Activated CD4-positive, alpha-beta T cell treated with anti-CD3 and anti-CD28 coated beads for 36 hours (primary cell): Measurements from ENCODE around the gene TSPOAP1. TPM values are rescaled to one million over a fixed set of nuclear protein-coding genes. Genes with fewer than 3 reads are reported as not detected.

Source experiments
- ATAC-seq: fragments of 200-7000 bp; cut with Tn5 transposase; one replicate; pipeline ENCODE4 v1.10.0; 2021; ENCODE audit warnings: mild to moderate bottlenecking, moderate library complexity
- CTCF ChIA-PET: fragments of 350-600 bp; sonication (Branson Sonifier 250); formaldehyde crosslinking; loops from one replicate; lab custom pipeline; 2021; ENCODE audit warnings: antibody characterized with exemption; lab: Charles Lee
- POLR2A ChIA-PET: fragments of 350-600 bp; sonication (Branson Sonifier 250); formaldehyde crosslinking; loops from one replicate; lab custom pipeline; 2021; ENCODE audit warnings: antibody characterized with exemption, inconsistent platforms; lab: Charles Lee
- DNase-seq: peaks from one replicate; pipeline ENCODE4 v3.0.0-alpha.2; 2020
- H3K27ac Mint-ChIP-seq: one replicate; pipeline ENCODE4 v1.8.0; 2021; ENCODE audit warnings: mixed read lengths
- H3K27me3 Mint-ChIP-seq: one replicate; pipeline ENCODE4 v1.8.0; 2021; ENCODE audit warnings: mixed read lengths
- H3K36me3 Mint-ChIP-seq: one replicate; pipeline ENCODE4 v1.8.0; 2021; ENCODE audit warnings: low read depth, mixed read lengths
- H3K4me1 Mint-ChIP-seq: one replicate; pipeline ENCODE4 v1.8.0; 2021; ENCODE audit warnings: mixed read lengths
- H3K4me3 Mint-ChIP-seq: one replicate; pipeline ENCODE4 v1.8.0; 2021; ENCODE audit warnings: mild to moderate bottlenecking, moderate library complexity, mixed read lengths
- H3K9me3 Mint-ChIP-seq: one replicate; pipeline ENCODE4 v1.8.0; 2021; ENCODE audit warnings: low read depth, mixed read lengths
- intact Hi-C, 2 experiments: fragments of 100-400 bp; cut with DNase I in 1 of 2; cut with micrococcal nuclease in 1 of 2; formaldehyde crosslinking; loops; one replicate each; pipeline versions ENCODE4 v1.14.2 to v1.15.1; 2022 to 2024; cut with DNase I, micrococcal nuclease
- total RNA-seq, 2 experiments: library from RNA; stranded (reverse); gene quantifications; one replicate each; pipeline ENCODE4 v1.2.3, GENCODE V29; 2021

The TSPOAP1 gene
- total RNA-seq, 2 experiments from 2014 or later = 11.8 to 12.4 TPM

GRCh38 chr17:58324409-58325288, 3.9 kb downstream of the TSPOAP1 start:
- ChIA-PET CTCF (interaction anchor here (0.7 to 1.8 kb wide), 2 partner anchors 7 to 27 kb away, joined by 3 to 13 read pairs; partner anchors contain the start of gene SUPT4H1), POLR2A (interaction anchor here (1.5 to 4.1 kb wide), 5 partner anchors 7 to 28 kb away, joined by 7 to 26 read pairs (median 10); partner anchors contain the start of gene SUPT4H1)
- H3K9me3 Mint-ChIP-seq = no peaks in the 10 kb centered on the region
- ATAC-seq = no peak
- H3K36me3 Mint-ChIP-seq = peaks cover 18% of the 10 kb centered on the region
- peaks cover 34% of the 10 kb centered on the region for H3K4me1 Mint-ChIP-seq
- intact Hi-C loops = no loop called here
- no peak overlapping the region for H3K27ac Mint-ChIP-seq
- H3K27me3 Mint-ChIP-seq = no peaks in the 10 kb centered on the region
- no peak overlapping the region for H3K4me3 Mint-ChIP-seq
- peak; percentile 43 for DNase-seq

GRCh38 chr17:58324056-58324408, 4.6 kb downstream of the TSPOAP1 start:
- Mint-ChIP-seq H3K4me1 (peaks cover 28% of the 10 kb centered on the region), H3K9me3 (no peaks in the 10 kb centered on the region), H3K4me3 (no peak overlapping the region), H3K27me3 (no peaks in the 10 kb centered on the region), H3K27ac (no peak overlapping the region), H3K36me3 (peaks cover 12% of the 10 kb centered on the region)
- ATAC-seq (no peak), DNase-seq (no peak)
- ChIA-PET CTCF (interaction anchor here (0.7 kb wide), 1 partner anchor 28 kb away, joined by 3 read pairs; the partner anchor contains the start of gene SUPT4H1), POLR2A (interaction anchor here (1.0 to 2.1 kb wide), 3 partner anchors 20 to 272 kb away, joined by 3 to 7 read pairs (median 5); no protein-coding TSS in a partner anchor)
- intact Hi-C loops = no loop called here

- H3K4me1 Mint-ChIP-seq = peaks cover 26% of the 10 kb centered on the region
- no peak overlapping the region for H3K27ac Mint-ChIP-seq
- H3K9me3 Mint-ChIP-seq = no peaks in the 10 kb centered on the region
- ChIA-PET CTCF (interaction anchor here (0.7 kb wide), 2 partner anchors 21 to 28 kb away, joined by 3 read pairs; partner anchors contain the start of gene SUPT4H1), POLR2A (interaction anchor here (0.7 to 2.5 kb wide), 5 partner anchors 16 to 271 kb away, joined by 3 to 7 read pairs (median 5); no protein-coding TSS in a partner anchor)
- DNase-seq = no peak
- intact Hi-C loops = no loop called here
- H3K4me3 Mint-ChIP-seq = no peak overlapping the region
- no peaks in the 10 kb centered on the region for H3K27me3 Mint-ChIP-seq
- H3K36me3 Mint-ChIP-seq = peaks cover 9% of the 10 kb centered on the region
- no peak for ATAC-seq
Measured at GRCh38 chr17:58323366-58324055, 5.1 kb downstream of the TSPOAP1 start.

GRCh38 chr17:58322581-58323185, 5.9 kb downstream of the TSPOAP1 start:
- POLR2A ChIA-PET = interaction anchor here (0.7 to 2.5 kb wide), 4 partner anchors 10 to 24 kb away, joined by 4 to 7 read pairs (median 6); no protein-coding TSS in a partner anchor
- Mint-ChIP-seq H3K4me1 (peaks cover 24% of the 10 kb centered on the region), H3K27ac (no peak overlapping the region), H3K4me3 (no peak overlapping the region), H3K36me3 (peaks cover 4% of the 10 kb centered on the region), H3K9me3 (no peaks in the 10 kb centered on the region), H3K27me3 (no peaks in the 10 kb centered on the region)
- intact Hi-C loops = no loop called here
- ATAC-seq (no peak), DNase-seq (no peak)
- CTCF ChIA-PET = interaction anchor here (0.9 kb wide), 1 partner anchor 22 kb away, joined by 4 read pairs; no protein-coding TSS in a partner anchor

GRCh38 chr17:58321571-58322525, 6.7 kb downstream of the TSPOAP1 start:
- ChIA-PET CTCF (interaction anchor here (0.9 kb wide), 1 partner anchor 22 kb away, joined by 4 read pairs; no protein-coding TSS in a partner anchor), POLR2A (interaction anchor here (0.9 to 2.5 kb wide), 2 partner anchors 17 to 23 kb away, joined by 4 to 7 read pairs; no protein-coding TSS in a partner anchor)
- intact Hi-C loops = no loop called here
- ATAC-seq (no peak), DNase-seq (no peak)
- H3K36me3 Mint-ChIP-seq = peaks cover 4% of the 10 kb centered on the region
- H3K27ac Mint-ChIP-seq = peak overlapping the region; percentile 25
- H3K9me3 Mint-ChIP-seq = no peaks in the 10 kb centered on the region
- no peaks in the 10 kb centered on the region for H3K27me3 Mint-ChIP-seq
- H3K4me3 Mint-ChIP-seq = no peak overlapping the region
- H3K4me1 Mint-ChIP-seq = peaks cover 25% of the 10 kb centered on the region

GRCh38 chr17:58320570-58321323, 7.8 kb downstream of the TSPOAP1 start:
- ATAC-seq = no peak
- intact Hi-C loops = no loop called here
- ChIA-PET CTCF (no interaction called here), POLR2A (interaction anchor here (0.9 kb wide), 1 partner anchor 24 kb away, joined by 4 read pairs; no protein-coding TSS in a partner anchor)
- Mint-ChIP-seq H3K27me3 (no peaks in the 10 kb centered on the region), H3K9me3 (no peaks in the 10 kb centered on the region), H3K36me3 (peaks cover 3% of the 10 kb centered on the region), H3K4me3 (no peak overlapping the region), H3K4me1 (peaks cover 19% of the 10 kb centered on the region), H3K27ac (no peak overlapping the region)
- no peak for DNase-seq

GRCh38 chr17:58320163-58320558, 8.4 kb downstream of the TSPOAP1 start:
- Mint-ChIP-seq H3K4me3 (no peak overlapping the region), H3K27me3 (no peaks in the 10 kb centered on the region), H3K4me1 (peaks cover 17% of the 10 kb centered on the region), H3K36me3 (peaks cover 3% of the 10 kb centered on the region), H3K9me3 (no peaks in the 10 kb centered on the region), H3K27ac (no peak overlapping the region)
- ChIA-PET CTCF (no interaction called here), POLR2A (no interaction called here)
- intact Hi-C loops = no loop called here
- ATAC-seq (no peak), DNase-seq (no peak)

GRCh38 chr17:58319173-58320162, 9.1 kb downstream of the TSPOAP1 start:
- Mint-ChIP-seq H3K4me1 (peaks cover 14% of the 10 kb centered on the region), H3K27me3 (no peaks in the 10 kb centered on the region), H3K36me3 (peaks cover 3% of the 10 kb centered on the region), H3K4me3 (no peak overlapping the region), H3K9me3 (no peaks in the 10 kb centered on the region), H3K27ac (no peak overlapping the region)
- intact Hi-C loops = loop anchor here in 1 of 2 experiments (10.0 kb wide), 1 partner anchor 685 kb away; no protein-coding TSS in a partner anchor
- POLR2A ChIA-PET = interaction anchor here (3.1 kb wide), 1 partner anchor 8 kb away, joined by 24 read pairs; the partner anchor contains the start of gene TSPOAP1
- ATAC-seq (no peak), DNase-seq (peak; percentile 4)
- CTCF ChIA-PET = interaction anchor here (2.8 to 5.9 kb wide), 4 partner anchors 8 to 96 kb away, joined by 36 to 94 read pairs (median 61); partner anchors contain the start of genes RNF43, SUPT4H1 and TSPOAP1
